HG03175 (cell line): ENCODE data around the gene OSBPL6.
"Not testable (repeated sequence)": the region's sequence is repeated elsewhere in the genome, so short reads cannot be mapped to it uniquely, and the experiment has no call there.

Experiments used
- ATAC-seq: cut with Tn5 transposase; IDR thresholded peaks from one replicate; pipeline ENCODE4 v1.9.1; 2021; ENCODE audit warnings: mild to moderate bottlenecking, moderate library complexity; ENCODE audit not compliant: unreplicated experiment

The OSBPL6 gene

GRCh38 chr2:178197791-178198190 is 3.5 kb downstream of the OSBPL6 start:
- no peak for ATAC-seq

GRCh38 chr2:178198441-178198840 is 4.1 kb downstream of the OSBPL6 start:
- ATAC-seq = not testable (repeated sequence)

- no peak for ATAC-seq
Measured at GRCh38 chr2:178199334-178199733, 5.0 kb downstream of the OSBPL6 start.

GRCh38 chr2:178200331-178200730 is 6.0 kb downstream of the OSBPL6 start:
- no peak for ATAC-seq

- no peak for ATAC-seq
Measured at GRCh38 chr2:178202927-178203326, 8.6 kb downstream of the OSBPL6 start.

GRCh38 chr2:178204977-178205376 is 10.7 kb downstream of the OSBPL6 start:
- ATAC-seq = no peak

- no peak for ATAC-seq
Measured at GRCh38 chr2:178205853-178206521, 11.7 kb downstream of the OSBPL6 start.

- no peak for ATAC-seq
Measured at GRCh38 chr2:178208336-178208735, 14.0 kb downstream of the OSBPL6 start.

GRCh38 chr2:178208817-178209216 is 14.5 kb downstream of the OSBPL6 start:
- ATAC-seq = no peak

GRCh38 chr2:178211460-178211859 is 17.1 kb downstream of the OSBPL6 start:
- no peak for ATAC-seq

GRCh38 chr2:178211943-178212342 is 17.6 kb downstream of the OSBPL6 start:
- ATAC-seq = no peak

GRCh38 chr2:178213991-178214390 is 19.7 kb downstream of the OSBPL6 start:
- ATAC-seq = no peak

- ATAC-seq = no peak
Measured at GRCh38 chr2:178219247-178219646, 24.9 kb downstream of the OSBPL6 start.

GRCh38 chr2:178220814-178221213 is 26.5 kb downstream of the OSBPL6 start:
- ATAC-seq = no peak

GRCh38 chr2:178221556-178221955 is 27.2 kb downstream of the OSBPL6 start:
- no peak for ATAC-seq

- no peak for ATAC-seq
Measured at GRCh38 chr2:178223806-178224205, 29.5 kb downstream of the OSBPL6 start.

- no peak for ATAC-seq
Measured at GRCh38 chr2:178225006-178225805, 30.9 kb downstream of the OSBPL6 start.

GRCh38 chr2:178227187-178227586 is 32.9 kb downstream of the OSBPL6 start:
- no peak for ATAC-seq

- ATAC-seq = no peak
Measured at GRCh38 chr2:178229927-178230326, 35.6 kb downstream of the OSBPL6 start.

- no peak for ATAC-seq
Measured at GRCh38 chr2:178230396-178230795, 36.1 kb downstream of the OSBPL6 start.

- no peak for ATAC-seq
Measured at GRCh38 chr2:178233428-178233827, 39.1 kb downstream of the OSBPL6 start.

GRCh38 chr2:178234648-178235047 is 40.3 kb downstream of the OSBPL6 start:
- no peak for ATAC-seq
